Nephron (organoid): ENCODE results near the gene VPS41.

Source experiments
- H3K27ac Mint-ChIP-seq, 3 experiments: 2 replicates each; pipeline ENCODE4 v1.8.0; 2020; ENCODE audit warnings: mixed read lengths in 3 of 3, mild to moderate bottlenecking in 2 of 3, moderate library complexity in 1 of 3
- H3K27me3 Mint-ChIP-seq: 2 replicates; pipeline ENCODE4 v1.8.0; 2021; ENCODE audit warnings: low read depth, mild to moderate bottlenecking, moderate library complexity, mixed read lengths
- H3K36me3 Mint-ChIP-seq: 2 replicates; pipeline ENCODE4 v1.8.0; 2020; ENCODE audit warnings: low read depth, mixed read lengths
- H3K4me1 Mint-ChIP-seq: 2 replicates; pipeline ENCODE4 v1.8.0; 2020; ENCODE audit warnings: mixed read lengths
- H3K4me3 Mint-ChIP-seq, 3 experiments: 2 replicates each; pipeline ENCODE4 v1.8.0; 2020; ENCODE audit warnings: mild to moderate bottlenecking in 3 of 3, mixed read lengths in 3 of 3, moderate library complexity in 2 of 3
- H3K9me3 Mint-ChIP-seq: 2 replicates; pipeline ENCODE4 v1.8.0; 2020; ENCODE audit warnings: mixed read lengths
- TF ChIP-seq, protein P1 (sequence below), 3 experiments: fragments of 200-600 bp; sonication (generic); IDR thresholded peaks; one replicate each; pipeline ENCODE4 v1.5.0; 2021; ENCODE audit warnings: antibody characterized with exemption in 3 of 3; ENCODE audit not compliant: unreplicated experiment in 3 of 3

The VPS41 gene

DNA sequence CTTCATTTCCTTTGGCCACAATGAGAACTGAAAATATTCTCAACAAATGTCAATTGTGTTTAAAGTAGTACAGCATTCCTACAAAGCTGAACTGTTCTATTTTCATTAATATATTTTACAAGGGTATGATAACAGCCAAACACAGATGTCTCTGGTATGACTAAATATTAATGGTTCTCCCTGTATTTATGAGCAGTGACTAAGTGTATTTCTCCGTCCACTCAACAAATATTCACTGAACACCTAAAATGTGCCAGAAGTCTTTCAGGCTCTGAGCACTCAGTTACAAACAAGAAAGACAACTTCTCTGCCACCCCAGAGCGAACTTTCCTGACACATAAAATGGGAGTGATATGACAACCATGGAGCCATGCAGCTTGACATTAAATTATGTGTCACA lies 135.6 kb downstream of the VPS41 start:
- no peak overlapping the region for H3K27ac Mint-ChIP-seq
- no peaks in the 10 kb centered on the region for H3K9me3 Mint-ChIP-seq
- TF ChIP-seq, protein P1, sequence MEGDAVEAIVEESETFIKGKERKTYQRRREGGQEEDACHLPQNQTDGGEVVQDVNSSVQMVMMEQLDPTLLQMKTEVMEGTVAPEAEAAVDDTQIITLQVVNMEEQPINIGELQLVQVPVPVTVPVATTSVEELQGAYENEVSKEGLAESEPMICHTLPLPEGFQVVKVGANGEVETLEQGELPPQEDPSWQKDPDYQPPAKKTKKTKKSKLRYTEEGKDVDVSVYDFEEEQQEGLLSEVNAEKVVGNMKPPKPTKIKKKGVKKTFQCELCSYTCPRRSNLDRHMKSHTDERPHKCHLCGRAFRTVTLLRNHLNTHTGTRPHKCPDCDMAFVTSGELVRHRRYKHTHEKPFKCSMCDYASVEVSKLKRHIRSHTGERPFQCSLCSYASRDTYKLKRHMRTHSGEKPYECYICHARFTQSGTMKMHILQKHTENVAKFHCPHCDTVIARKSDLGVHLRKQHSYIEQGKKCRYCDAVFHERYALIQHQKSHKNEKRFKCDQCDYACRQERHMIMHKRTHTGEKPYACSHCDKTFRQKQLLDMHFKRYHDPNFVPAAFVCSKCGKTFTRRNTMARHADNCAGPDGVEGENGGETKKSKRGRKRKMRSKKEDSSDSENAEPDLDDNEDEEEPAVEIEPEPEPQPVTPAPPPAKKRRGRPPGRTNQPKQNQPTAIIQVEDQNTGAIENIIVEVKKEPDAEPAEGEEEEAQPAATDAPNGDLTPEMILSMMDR (IDR thresholded peaks at IDR 0.05; ENCODE audit: unreplicated experiment in 3 of 3), result no peak
- H3K4me3 Mint-ChIP-seq, result no peak overlapping the region
- H3K36me3 Mint-ChIP-seq, result peaks cover 54% of the 10 kb centered on the region
- H3K4me1 Mint-ChIP-seq, result no peaks in the 10 kb centered on the region
- no peaks in the 10 kb centered on the region for H3K27me3 Mint-ChIP-seq

DNA sequence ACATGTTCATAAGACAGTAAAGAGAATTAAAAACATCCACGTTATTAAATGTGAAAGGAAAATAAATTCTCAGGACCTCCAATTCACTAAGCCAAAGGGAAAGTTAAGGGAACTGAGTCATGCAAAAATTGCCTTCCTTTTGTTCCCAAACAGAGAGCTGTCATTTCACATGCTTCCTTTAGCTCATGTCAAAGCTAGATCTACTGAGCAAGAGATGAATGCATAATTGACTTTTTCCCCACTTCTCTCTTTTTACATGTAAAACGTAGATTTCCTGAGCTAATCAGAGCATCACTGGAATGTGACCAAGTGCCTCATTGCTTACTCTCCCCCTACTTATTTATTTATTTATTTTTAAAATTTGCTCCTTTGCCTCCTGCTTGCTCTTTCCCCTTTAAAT lies 148.8 kb downstream of the VPS41 start:
- Mint-ChIP-seq H3K36me3 (peaks cover 45% of the 10 kb centered on the region), H3K4me1 (no peaks in the 10 kb centered on the region), H3K4me3 (no peak overlapping the region), H3K27ac (no peak overlapping the region), H3K27me3 (no peaks in the 10 kb centered on the region), H3K9me3 (no peaks in the 10 kb centered on the region)
- TF ChIP-seq, protein P1 (IDR thresholded peaks at IDR 0.05; ENCODE audit: unreplicated experiment in 3 of 3), result no peak

DNA sequence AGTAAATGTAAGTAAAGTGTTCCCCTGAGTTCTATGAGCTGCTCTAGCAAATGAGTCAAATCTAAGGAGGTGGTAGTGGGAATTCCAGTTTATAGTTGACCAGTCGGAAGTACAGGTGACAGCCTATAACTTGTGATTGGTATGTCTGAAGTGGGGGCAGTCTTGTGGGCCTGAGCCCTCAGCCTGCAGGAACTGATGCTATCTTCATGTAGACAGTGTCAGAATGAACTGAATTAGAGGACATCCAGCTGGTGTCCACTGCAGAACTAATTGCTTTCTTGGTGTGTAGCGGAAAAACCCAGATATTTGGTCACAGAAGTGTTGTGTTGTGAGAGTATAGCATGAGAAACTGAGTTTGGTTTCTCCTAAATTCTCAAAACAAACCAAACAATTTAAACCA lies 150.0 kb downstream of the VPS41 start:
- H3K36me3 Mint-ChIP-seq, result peaks cover 49% of the 10 kb centered on the region
- TF ChIP-seq, protein P1 (IDR thresholded peaks at IDR 0.05; ENCODE audit: unreplicated experiment in 3 of 3), result no peak
- no peaks in the 10 kb centered on the region for H3K9me3 Mint-ChIP-seq
- no peaks in the 10 kb centered on the region for H3K4me1 Mint-ChIP-seq
- no peak overlapping the region for H3K27ac Mint-ChIP-seq
- H3K4me3 Mint-ChIP-seq, result no peak overlapping the region
- H3K27me3 Mint-ChIP-seq, result no peaks in the 10 kb centered on the region

DNA sequence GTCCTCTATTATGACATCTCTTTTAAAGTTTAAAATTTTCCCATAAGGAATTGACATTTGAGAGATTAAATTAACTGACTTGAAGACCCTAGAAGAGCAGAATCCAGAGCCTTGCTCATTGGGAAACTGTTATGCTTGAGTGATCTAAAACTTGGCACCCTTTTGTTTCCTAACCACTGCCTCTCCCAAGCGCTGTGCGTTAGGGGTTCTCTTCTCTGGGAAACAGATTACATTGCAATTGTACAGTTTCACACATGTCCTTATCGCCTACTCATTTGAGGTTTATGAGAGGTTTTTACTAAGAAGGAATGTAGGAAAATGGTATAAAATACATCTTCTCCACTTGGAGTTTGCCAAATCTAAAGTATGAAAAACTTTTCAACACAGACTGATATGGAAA lies 151.1 kb downstream of the VPS41 start:
- H3K4me1 Mint-ChIP-seq, result no peaks in the 10 kb centered on the region
- H3K36me3 Mint-ChIP-seq, result peaks cover 44% of the 10 kb centered on the region
- no peaks in the 10 kb centered on the region for H3K9me3 Mint-ChIP-seq
- TF ChIP-seq, protein P1 (IDR thresholded peaks at IDR 0.05; ENCODE audit: unreplicated experiment in 3 of 3), result no peak
- no peak overlapping the region for H3K4me3 Mint-ChIP-seq
- no peak overlapping the region for H3K27ac Mint-ChIP-seq
- no peaks in the 10 kb centered on the region for H3K27me3 Mint-ChIP-seq

DNA sequence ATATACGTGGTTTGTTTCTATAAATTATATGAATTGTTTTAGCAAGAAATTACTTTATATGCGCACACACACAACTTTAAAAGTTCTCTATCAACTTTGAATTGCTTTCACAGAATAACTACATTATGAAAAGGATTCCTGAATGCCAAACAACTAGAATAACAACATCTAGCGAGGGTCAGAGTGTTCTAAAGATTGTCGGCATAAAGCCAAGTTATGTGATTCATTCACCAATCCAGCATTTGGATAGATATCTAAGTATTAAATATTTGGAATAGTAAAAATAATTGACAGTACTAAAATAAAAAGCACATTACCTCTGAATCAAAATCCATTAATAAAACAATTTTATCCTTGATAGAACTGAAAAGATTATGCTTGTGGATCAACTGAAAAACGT lies 152.5 kb downstream of the VPS41 start:
- H3K9me3 Mint-ChIP-seq, result no peaks in the 10 kb centered on the region
- H3K27me3 Mint-ChIP-seq, result no peaks in the 10 kb centered on the region
- H3K4me3 Mint-ChIP-seq, result no peak overlapping the region
- peaks cover 47% of the 10 kb centered on the region for H3K36me3 Mint-ChIP-seq
- no peaks in the 10 kb centered on the region for H3K4me1 Mint-ChIP-seq
- no peak overlapping the region for H3K27ac Mint-ChIP-seq
- TF ChIP-seq, protein P1 (IDR thresholded peaks at IDR 0.05; ENCODE audit: unreplicated experiment in 3 of 3), result no peak

DNA sequence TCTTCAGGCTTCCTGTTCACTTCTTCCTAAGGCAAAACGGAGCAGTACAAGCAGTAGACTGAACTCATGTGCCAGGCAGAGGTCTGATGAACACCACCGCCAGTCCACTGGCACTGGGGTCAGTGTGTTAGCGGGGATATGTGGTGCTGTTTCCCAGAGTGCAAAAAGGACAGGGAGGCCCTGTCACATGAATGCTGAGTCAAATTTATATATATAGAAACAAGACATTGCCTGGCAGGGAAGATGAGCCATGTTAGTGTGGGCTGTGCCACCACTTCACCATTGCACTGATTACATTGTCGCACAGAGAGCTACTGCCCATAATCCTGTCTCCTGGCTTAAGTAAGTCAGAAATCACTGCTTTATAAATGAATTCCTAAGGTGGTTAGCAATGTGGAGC lies 155.6 kb downstream of the VPS41 start:
- no peaks in the 10 kb centered on the region for H3K27me3 Mint-ChIP-seq
- TF ChIP-seq, protein P1 (IDR thresholded peaks at IDR 0.05; ENCODE audit: unreplicated experiment in 3 of 3), result no peak
- H3K27ac Mint-ChIP-seq, result no peak overlapping the region
- H3K4me1 Mint-ChIP-seq, result no peaks in the 10 kb centered on the region
- H3K9me3 Mint-ChIP-seq, result no peaks in the 10 kb centered on the region
- no peak overlapping the region for H3K4me3 Mint-ChIP-seq
- H3K36me3 Mint-ChIP-seq, result peaks cover 50% of the 10 kb centered on the region
